DMS114 treated with DMSO at 0.1 percent for 48 hours (cell line): ENCODE results near the gene PHKG2.

Experiments
- DNase-seq: peaks from one replicate; lab custom pipeline; 2025; ENCODE audit not compliant: unreplicated experiment; lab: John Stamatoyannopoulos, UW

Gene PHKG2

GRCh38 chr16:30755955-30756780 is 7.9 kb downstream of the PHKG2 start:
- DNase-seq, result no peak

DNA sequence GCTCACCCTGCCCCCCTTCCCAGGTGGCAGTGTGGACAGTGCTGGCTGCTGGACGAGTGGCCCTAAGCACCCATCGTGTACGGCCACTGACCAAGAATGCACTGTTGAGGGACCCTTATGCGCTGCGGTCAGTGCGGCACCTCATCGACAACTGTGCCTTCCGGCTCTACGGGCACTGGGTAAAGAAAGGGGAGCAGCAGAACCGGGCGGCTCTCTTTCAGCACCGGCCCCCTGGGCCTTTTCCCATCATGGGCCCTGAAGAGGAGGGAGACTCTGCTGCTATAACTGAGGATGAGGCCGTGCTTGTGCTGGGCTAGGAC is 8.5 kb downstream of the PHKG2 start:
- DNase-seq, result no peak

GRCh38 chr16:30757316-30757715 is 9.1 kb downstream of the PHKG2 start:
- no peak for DNase-seq

- no peak for DNase-seq
These were observed 10.8 kb downstream of the PHKG2 start for GRCh38 chr16:30758988-30759491.

- no peak for DNase-seq
These were observed 11.9 kb downstream of the PHKG2 start for GRCh38 chr16:30760001-30760559.

- no peak for DNase-seq
These were observed 12.6 kb downstream of the PHKG2 start for GRCh38 chr16:30760577-30761426.

DNA sequence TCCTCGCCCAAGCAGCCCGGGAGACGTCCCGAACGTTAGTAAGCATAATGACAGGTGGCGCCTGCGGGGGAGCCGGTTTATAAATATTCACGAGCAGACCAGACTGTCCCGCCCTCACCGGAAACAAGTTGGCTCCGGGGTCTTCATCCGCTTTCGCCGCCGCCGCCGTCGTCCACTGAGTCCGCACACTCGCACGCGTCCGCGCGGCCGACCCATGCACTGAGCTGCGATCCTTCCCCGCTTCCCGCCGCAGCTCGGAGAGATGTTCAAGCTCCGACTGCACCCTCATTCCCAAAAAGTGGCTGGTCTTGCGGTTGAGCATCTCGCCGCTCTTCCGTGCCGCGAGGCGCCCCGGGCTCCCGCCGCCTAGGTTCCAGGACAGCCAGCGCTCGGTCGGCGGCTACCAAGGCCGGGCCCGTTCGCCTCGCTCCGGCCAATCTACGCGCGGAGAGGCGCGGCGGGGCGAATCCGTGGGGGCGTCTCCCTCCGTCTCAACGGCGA is 13.3 kb downstream of the PHKG2 start:
- DNase-seq, result peak; percentile 24

DNA sequence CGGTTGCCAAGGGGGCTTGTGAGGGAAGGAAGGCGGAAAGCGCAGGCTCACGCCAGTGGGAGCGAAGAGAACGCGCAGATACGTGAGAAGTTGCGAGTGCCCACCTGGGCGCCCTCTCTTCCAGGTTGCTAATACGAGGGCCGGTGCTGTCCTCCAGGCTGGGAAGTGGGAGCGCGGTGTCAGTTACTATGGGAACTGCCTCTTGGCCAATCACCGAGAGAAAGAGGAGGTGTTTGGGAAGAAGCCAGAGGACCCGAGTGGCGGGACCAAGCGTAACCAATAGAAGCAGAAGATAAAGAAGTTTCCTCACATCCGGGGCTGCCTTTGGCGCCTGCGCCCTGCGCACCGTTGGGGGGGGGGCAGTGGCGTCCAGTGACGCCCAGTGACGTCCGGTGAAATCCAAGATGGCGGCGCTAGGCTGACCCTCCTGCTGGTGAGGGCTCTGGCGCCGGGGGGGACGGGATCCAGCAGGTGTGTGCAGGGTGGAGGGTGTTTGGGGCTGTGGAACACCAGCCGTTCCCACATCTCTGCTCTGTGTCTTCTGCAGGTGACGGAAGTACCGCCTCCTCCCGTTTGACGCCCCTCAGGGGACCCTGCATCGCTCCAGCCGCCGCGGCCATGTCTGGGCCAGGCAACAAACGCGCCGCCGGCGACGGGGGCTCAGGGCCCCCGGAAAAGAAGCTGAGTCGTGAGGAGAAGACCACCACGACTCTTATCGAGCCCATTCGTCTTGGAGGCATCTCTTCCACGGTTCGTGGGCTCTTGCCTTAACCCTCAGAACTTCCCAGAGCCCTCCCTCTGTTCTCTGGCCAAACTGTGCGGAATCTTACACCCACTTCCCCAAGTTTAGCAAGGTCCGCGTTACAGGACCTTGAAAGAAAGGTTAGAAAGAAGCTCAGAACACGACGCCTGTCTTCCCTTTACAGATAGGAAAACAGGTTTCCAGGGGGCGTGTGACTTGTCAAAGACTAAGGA is 14.0 kb downstream of the PHKG2 start, which contains the start of the genes CFAP119 and RNF40:
CFAP119 (minus strand) TSS at position 135 of the 975 bp plus-strand sequence. CDS start 314 bp downstream, outside the sequence.
RNF40 (plus strand) TSS at position 395 of the 975 bp plus-strand sequence; CDS start at position 619, 224 bp downstream.
- DNase-seq, result peak; percentile 97

- DNase-seq, result no peak
These were observed 14.9 kb downstream of the PHKG2 start for GRCh38 chr16:30762991-30763725.

GRCh38 chr16:30764086-30764485 is 15.9 kb downstream of the PHKG2 start:
- no peak for DNase-seq

DNA sequence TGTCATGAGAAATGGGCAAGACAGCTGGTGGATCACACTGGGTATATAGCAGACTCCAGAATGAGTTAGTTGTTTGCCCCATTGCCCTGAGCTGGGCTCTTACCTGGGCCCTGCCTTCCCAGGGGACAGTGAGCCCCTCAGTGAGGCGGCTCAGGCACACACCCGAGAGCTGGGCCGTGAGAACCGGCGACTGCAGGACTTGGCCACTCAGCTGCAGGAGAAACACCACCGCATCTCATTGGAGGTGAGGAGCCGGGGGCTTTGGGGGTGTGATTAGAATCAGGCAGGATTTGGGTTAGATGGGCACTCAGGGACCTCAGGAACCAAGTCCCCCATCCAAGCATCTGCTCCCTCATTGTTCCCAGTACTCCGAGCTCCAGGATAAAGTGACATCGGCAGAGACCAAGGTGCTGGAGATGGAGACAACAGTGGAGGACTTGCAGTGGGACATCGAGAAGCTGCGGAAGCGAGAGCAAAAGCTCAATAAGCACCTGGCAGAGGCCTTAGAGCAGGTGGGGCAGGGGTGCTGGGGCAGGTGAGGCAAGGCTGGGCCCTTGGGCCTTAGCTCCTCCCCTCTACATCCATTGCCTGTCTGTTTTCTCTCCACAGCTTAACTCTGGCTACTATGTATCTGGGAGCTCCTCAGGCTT is 16.7 kb downstream of the PHKG2 start:
- no peak for DNase-seq

DNA sequence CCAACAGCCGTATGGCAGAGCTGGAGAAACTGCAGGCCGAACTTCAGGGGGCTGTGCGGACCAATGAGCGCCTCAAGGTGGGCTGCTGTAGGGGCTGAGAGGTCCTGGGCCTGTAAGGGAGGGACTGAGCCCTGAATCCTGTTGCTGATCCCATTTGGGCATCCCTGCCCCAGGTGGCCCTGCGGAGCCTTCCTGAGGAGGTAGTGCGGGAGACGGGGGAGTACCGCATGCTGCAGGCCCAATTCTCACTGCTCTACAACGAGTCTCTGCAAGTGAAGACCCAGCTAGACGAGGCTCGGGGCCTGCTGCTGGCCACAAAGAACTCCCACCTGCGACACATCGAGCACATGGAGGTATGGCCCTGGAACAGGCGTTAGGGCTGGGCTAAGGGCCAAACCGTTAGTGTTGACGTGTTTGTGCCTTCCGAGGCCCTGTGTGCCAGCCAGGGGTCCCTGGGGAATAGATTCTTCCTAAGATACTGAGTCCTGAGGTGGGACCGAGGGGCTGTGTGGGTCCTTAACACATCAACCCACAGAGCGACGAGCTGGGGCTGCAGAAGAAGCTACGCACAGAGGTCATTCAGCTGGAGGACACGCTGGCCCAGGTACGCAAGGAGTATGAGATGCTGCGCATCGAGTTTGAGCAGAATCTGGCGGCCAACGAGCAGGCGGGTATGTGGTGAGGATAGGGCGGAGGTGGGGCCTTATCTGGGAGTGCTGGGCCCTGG is 18.1 kb downstream of the PHKG2 start:
- no peak for DNase-seq

DNA sequence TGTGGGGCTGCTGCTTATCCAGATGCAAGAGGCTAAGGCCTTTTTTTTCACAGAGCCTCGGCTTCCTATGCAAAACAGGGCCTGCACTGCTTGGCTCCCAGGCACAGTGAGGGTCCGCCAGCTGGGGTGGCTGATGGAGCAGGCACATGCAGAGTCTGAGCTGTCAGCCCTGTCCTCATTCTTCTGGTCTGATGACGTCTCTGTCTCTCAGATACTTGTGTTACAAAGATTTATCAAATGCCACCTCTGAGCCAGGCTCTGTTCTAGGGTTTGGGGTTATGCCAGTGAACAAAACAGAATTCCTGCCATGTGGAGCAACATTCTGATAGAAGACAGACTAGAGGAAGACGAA is 18.7 kb downstream of the PHKG2 start:
- DNase-seq, result no peak

DNA sequence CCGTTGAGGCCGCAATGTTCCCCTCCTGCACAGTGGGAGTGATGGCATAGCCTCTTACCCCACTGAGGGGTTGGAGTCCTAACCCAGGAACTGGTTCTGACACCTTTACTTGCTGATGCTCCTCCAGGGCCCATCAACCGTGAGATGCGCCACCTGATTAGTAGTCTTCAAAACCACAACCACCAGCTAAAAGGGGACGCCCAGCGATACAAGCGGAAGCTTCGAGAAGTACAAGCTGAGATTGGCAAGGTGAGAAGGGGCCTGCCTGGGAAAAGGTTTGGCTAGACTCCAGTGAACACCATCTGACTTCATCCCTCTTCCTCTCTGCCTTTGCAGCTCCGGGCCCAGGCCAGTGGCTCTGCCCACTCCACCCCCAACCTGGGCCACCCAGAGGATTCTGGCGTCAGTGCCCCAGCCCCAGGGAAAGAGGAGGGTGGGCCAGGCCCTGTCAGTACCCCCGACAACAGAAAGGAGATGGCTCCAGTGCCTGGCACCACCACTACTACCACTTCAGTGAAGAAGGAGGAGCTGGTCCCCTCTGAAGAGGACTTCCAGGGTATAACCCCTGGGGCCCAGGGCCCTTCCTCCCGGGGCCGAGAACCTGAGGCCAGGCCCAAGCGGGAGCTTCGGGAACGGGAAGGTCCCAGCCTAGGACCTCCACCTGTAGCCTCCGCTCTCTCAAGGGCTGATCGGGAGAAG is 19.7 kb downstream of the PHKG2 start:
- DNase-seq, result no peak

DNA sequence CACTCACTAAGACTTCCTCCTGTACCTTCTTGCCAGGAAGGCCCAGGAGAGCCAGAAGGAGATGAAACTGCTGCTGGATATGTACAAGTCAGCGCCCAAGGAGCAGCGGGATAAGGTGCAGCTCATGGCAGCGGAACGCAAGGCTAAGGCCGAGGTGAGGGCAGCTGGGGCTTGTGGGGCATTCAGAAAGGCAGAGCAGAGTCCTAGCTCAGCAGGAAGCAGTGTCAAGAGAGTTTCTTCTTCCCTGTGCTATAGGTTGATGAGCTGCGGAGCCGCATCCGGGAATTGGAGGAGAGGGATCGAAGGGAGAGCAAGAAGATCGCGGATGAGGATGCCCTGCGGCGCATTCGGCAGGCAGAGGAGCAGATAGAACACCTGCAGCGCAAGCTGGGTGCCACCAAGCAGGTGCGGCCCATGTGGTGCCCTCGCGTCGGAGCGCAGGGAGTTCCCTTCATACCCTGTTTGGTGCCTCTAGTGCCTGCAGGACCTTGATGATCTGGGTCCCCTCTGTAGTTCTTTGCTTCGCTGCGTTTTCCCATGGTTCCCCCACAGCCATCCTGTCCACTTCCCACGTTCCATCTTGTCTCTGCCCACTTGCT is 20.5 kb downstream of the PHKG2 start:
- no peak for DNase-seq

GRCh38 chr16:30769379-30770089 is 21.3 kb downstream of the PHKG2 start:
- no peak for DNase-seq

- no peak for DNase-seq
These were observed 23.5 kb downstream of the PHKG2 start for GRCh38 chr16:30771726-30772125.
